ENCODE results near the gene PPFIA3. TPM values are rescaled to one million over a fixed set of nuclear protein-coding genes. Genes with fewer than 3 reads are reported as not detected.

PPFIA3 gene
- total and polyA plus RNA-seq, 2 donors (not counting 1 experiment from before 2014, with no cell fraction given): 2.1 to 3.4 TPM

GRCh38 chr19:49150106-49150943, 31.0 kb downstream of the PPFIA3 start:
- peak; percentile 48 for ATAC-seq (ENCODE audit: low read depth)
- peaks cover 44 to 48% of the 10 kb centered on the region in 2 donors for H3K4me1 ChIP-seq (ENCODE audit: control insufficient read depth in 2 of 2, insufficient read depth in 2 of 2, low read length in 2 of 2)
- Mint-ChIP-seq H3K4me3 (peak overlapping the region; percentile 89), H3K9me3 (ENCODE audit: insufficient read depth) (no peaks in the 10 kb centered on the region), H3K4me1 (peaks cover 42% of the 10 kb centered on the region), H3K27ac (peak overlapping the region; percentile 37), H3K27me3 (peaks cover 64% of the 10 kb centered on the region)
- peak overlapping the region; percentile 97 for H3K4me2 ChIP-seq (replicated peaks; ENCODE audit: low read depth, low read length, poor library complexity, severe bottlenecking)
- POLR2A ChIA-PET: interaction anchor here (1.0 to 1.1 kb wide), 2 partner anchors 131 to 254 kb away, joined by 3 to 5 read pairs; no protein-coding TSS in a partner anchor
- WGBS (ENCODE audit: insufficient coverage): 3% methylated on average over 43 of the region's 75 CpGs
- H3K27me3 ChIP-seq (replicated peaks in 1 of 4; ENCODE audit: control extremely low read depth in 1 of 4, control insufficient read depth in 3 of 4, insufficient read depth in 4 of 4, low read length in 3 of 4): peaks cover 0 to 77% (median 37%) of the 10 kb centered on the region in 4 experiments
- no peak for TF ChIP-seq CTCF (IDR thresholded peaks at IDR 0.05)
- no peak for TF ChIP-seq EZH2 (IDR thresholded peaks at IDR 0.05; ENCODE audit: borderline replicate concordance, insufficient read depth, low read depth, low read length, poor library complexity, severe bottlenecking)
- peak; percentile 65 for DNase-seq
- CTCF ChIA-PET: interaction anchor here (1.3 to 1.4 kb wide), 2 partner anchors 36 to 44 kb away, joined by 3 to 4 read pairs; partner anchors contain the start of gene LIN7B
- no peak overlapping the region for H3K27ac ChIP-seq (ENCODE audit: low read length in 2 of 2)
- H3K9me3 ChIP-seq (ENCODE audit: control extremely low read depth in 1 of 3, control insufficient read depth in 2 of 3, insufficient read depth in 1 of 3, low read length in 2 of 3): peaks cover 0 to 67% (median 7%) of the 10 kb centered on the region in 3 donors
- H3K79me2 ChIP-seq (ENCODE audit: control insufficient read depth, insufficient read depth, low read length): no peaks in the 10 kb centered on the region
- intact Hi-C loops (cut with micrococcal nuclease): no loop called here
- H3K36me3 ChIP-seq (replicated peaks in 1 of 2; ENCODE audit: control extremely low read depth in 1 of 2, control insufficient read depth in 1 of 2, extremely low read depth in 1 of 2, insufficient read depth in 2 of 2, low read length in 1 of 2): no peaks in the 10 kb centered on the region
- H4K20me1 ChIP-seq (ENCODE audit: control insufficient read depth, insufficient read depth, low read length, poor library complexity, severe bottlenecking): no peaks in the 10 kb centered on the region
- H2AFZ ChIP-seq (ENCODE audit: insufficient read depth, low read depth, low read length, poor library complexity, severe bottlenecking): peak overlapping the region; percentile 74
- H3K4me3 ChIP-seq (ENCODE audit: control extremely low read depth in 1 of 5, extremely low read depth in 1 of 5, insufficient read depth in 1 of 5, low read depth in 2 of 5, low read length in 4 of 5): peak overlapping the region in 4 of 5 experiments; percentile 57 to 76 (median 61)
- peak overlapping the region; percentile 78 for H3K9ac ChIP-seq (ENCODE audit: low read length)

- DNase-seq: no peak
- Histone ChIP-seq H3K9ac (ENCODE audit: low read length) (peak overlapping the region; percentile 78), H4K20me1 (ENCODE audit: control insufficient read depth, insufficient read depth, low read length, poor library complexity, severe bottlenecking) (no peaks in the 10 kb centered on the region), H3K4me2 (replicated peaks; ENCODE audit: low read depth, low read length, poor library complexity, severe bottlenecking) (peak overlapping the region; percentile 97), H3K27ac (ENCODE audit: low read length in 2 of 2) (no peak overlapping the region), H3K36me3 (replicated peaks in 1 of 2; ENCODE audit: control extremely low read depth in 1 of 2, control insufficient read depth in 1 of 2, extremely low read depth in 1 of 2, insufficient read depth in 2 of 2, low read length in 1 of 2) (no peaks in the 10 kb centered on the region), H2AFZ (ENCODE audit: insufficient read depth, low read depth, low read length, poor library complexity, severe bottlenecking) (peak overlapping the region; percentile 74), H3K4me1 (ENCODE audit: control insufficient read depth in 2 of 2, insufficient read depth in 2 of 2, low read length in 2 of 2) (peaks cover 40 to 44% of the 10 kb centered on the region in 2 donors), H3K79me2 (ENCODE audit: control insufficient read depth, insufficient read depth, low read length) (no peaks in the 10 kb centered on the region), H3K4me3 (ENCODE audit: control extremely low read depth in 1 of 5, extremely low read depth in 1 of 5, insufficient read depth in 1 of 5, low read depth in 2 of 5, low read length in 4 of 5) (peak overlapping the region in 4 of 5 experiments; percentile 57 to 76 (median 61)), H3K27me3 (replicated peaks in 1 of 4; ENCODE audit: control extremely low read depth in 1 of 4, control insufficient read depth in 3 of 4, insufficient read depth in 4 of 4, low read length in 3 of 4) (peaks cover 0 to 77% (median 34%) of the 10 kb centered on the region in 4 experiments), H3K9me3 (ENCODE audit: control extremely low read depth in 1 of 3, control insufficient read depth in 2 of 3, insufficient read depth in 1 of 3, low read length in 2 of 3) (peaks cover 0 to 64% (median 7%) of the 10 kb centered on the region in 3 donors)
- TF ChIP-seq EZH2 (IDR thresholded peaks at IDR 0.05; ENCODE audit: borderline replicate concordance, insufficient read depth, low read depth, low read length, poor library complexity, severe bottlenecking): no peak
- no peak for TF ChIP-seq CTCF (IDR thresholded peaks at IDR 0.05)
- ATAC-seq (ENCODE audit: low read depth): no peak
- no peak overlapping the region for H3K27ac Mint-ChIP-seq
- CTCF ChIA-PET: interaction anchor here (0.7 to 1.7 kb wide), 4 partner anchors 36 to 190 kb away, joined by 3 to 4 read pairs (median 4); partner anchors contain the start of gene LIN7B
- peaks cover 64% of the 10 kb centered on the region for H3K27me3 Mint-ChIP-seq
- peak overlapping the region; percentile 89 for H3K4me3 Mint-ChIP-seq
- WGBS (ENCODE audit: insufficient coverage): 7% methylated on average over 6 of the region's 16 CpGs
- intact Hi-C loops (cut with micrococcal nuclease): no loop called here
- no peaks in the 10 kb centered on the region for H3K9me3 Mint-ChIP-seq (ENCODE audit: insufficient read depth)
- peaks cover 39% of the 10 kb centered on the region for H3K4me1 Mint-ChIP-seq
- POLR2A ChIA-PET: interaction anchor here (1.1 kb wide), 1 partner anchor 131 kb away, joined by 5 read pairs; no protein-coding TSS in a partner anchor
Measured at GRCh38 chr19:49150944-49151243, 31.6 kb downstream of the PPFIA3 start.
